A673 (cell line): ENCODE results near the gene RGS14. TPM values are rescaled to one million over a fixed set of nuclear protein-coding genes. Genes with fewer than 3 reads are reported as not detected.

Experiments used
- BruUV-seq: library from RNA; stranded (reverse); fragments of 400-500 nt; replicated peaks from 2 replicates; lab custom pipeline; 2021; lab: Mats Ljungman, UMichigan
- CTCF ChIA-PET: fragments of 300-600 bp; sonication (Branson Sonifier 250); formaldehyde crosslinking; loops from one replicate; lab custom pipeline; 2022; ENCODE audit warnings: antibody characterized with exemption; lab: Charles Lee
- POLR2A ChIA-PET: fragments of 300-600 bp; sonication (Branson Sonifier 250); formaldehyde crosslinking; loops from one replicate; lab custom pipeline; 2022; ENCODE audit warnings: antibody characterized with exemption; ENCODE audit not compliant: low non-redundant PET; lab: Charles Lee
- DNase-seq: peaks from one replicate; pipeline ENCODE4 v3.0.0-alpha.2; 2015; ENCODE audit warnings: low spot score
- H3K27ac ChIP-seq: fragments of 200-600 bp; sonication (generic); 2 replicates; pipeline ENCODE4 v1.5.1; 2016; ENCODE audit warnings: mixed run types, low read depth, mild to moderate bottlenecking, mixed read lengths, antibody characterized with exemption, low read length; ENCODE audit not compliant: poor library complexity, severe bottlenecking
- H3K27me3 ChIP-seq: fragments of 200-600 bp; sonication (generic); replicated peaks from 2 replicates; pipeline ENCODE4 v1.6.1; 2017; ENCODE audit warnings: mixed run types, low read depth, mild to moderate bottlenecking, mixed read lengths, antibody characterized with exemption, low read length; ENCODE audit not compliant: insufficient read depth, poor library complexity
- H3K36me3 ChIP-seq: fragments of 200-600 bp; sonication (generic); 2 replicates; pipeline ENCODE4 v1.6.1; 2016; ENCODE audit warnings: mixed run types, mild to moderate bottlenecking, mixed read lengths, antibody characterized with exemption, low read length; ENCODE audit not compliant: insufficient read depth, poor library complexity, severe bottlenecking
- H3K4me1 ChIP-seq: fragments of 200-600 bp; sonication (generic); 2 replicates; pipeline ENCODE4 v1.6.1; 2017; ENCODE audit warnings: mixed run types, mild to moderate bottlenecking, mixed read lengths, antibody characterized with exemption, low read length; ENCODE audit not compliant: insufficient read depth, poor library complexity, severe bottlenecking
- H3K4me3 ChIP-seq: fragments of 200-600 bp; sonication (generic); 2 replicates; pipeline ENCODE4 v1.5.1; 2016; ENCODE audit warnings: low read depth, mixed run types, mild to moderate bottlenecking, mixed read lengths, low read length; ENCODE audit not compliant: poor library complexity, severe bottlenecking
- H3K9me3 ChIP-seq: fragments of 200-600 bp; sonication (generic); 2 replicates; pipeline ENCODE4 v1.6.1; 2016; ENCODE audit warnings: mixed run types, low read depth, mild to moderate bottlenecking, mixed read lengths, antibody characterized with exemption, low read length; ENCODE audit not compliant: poor library complexity, severe bottlenecking
- CTCF ChIP-seq: fragments of 300-800, 200-600 bp; sonication (generic); conservative IDR thresholded peaks from 2 replicates; pipeline ENCODE4 v1.5.1; 2017; ENCODE audit warnings: low read depth, mild to moderate bottlenecking, antibody characterized with exemption, low read length, moderate library complexity, mixed read lengths
- EZH2 ChIP-seq: fragments of 200-600 bp; sonication (generic); IDR thresholded peaks from 2 replicates; pipeline ENCODE4 v1.6.1; 2017; ENCODE audit warnings: borderline replicate concordance, low read depth, mild to moderate bottlenecking, mixed read lengths, antibody characterized with exemption, low read length; ENCODE audit not compliant: poor library complexity, severe bottlenecking
- intact Hi-C: fragments of 100-400 bp; cut with micrococcal nuclease; formaldehyde crosslinking; loops from one replicate; pipeline ENCODE4 v1.10.0; 2022; ENCODE audit not compliant: unreplicated experiment
- total RNA-seq: library from RNA; stranded (reverse); gene quantifications from 2 replicates; pipeline ENCODE4 v1.2.3, GENCODE V29; 2021

The RGS14 gene
- total RNA-seq, 1 experiment from 2014 or later, result 3.1 TPM

- no peak for DNase-seq
- POLR2A ChIA-PET, result no interaction called here
- Histone ChIP-seq H3K36me3 (no peaks in the 10 kb centered on the region), H3K4me1 (peaks cover 8% of the 10 kb centered on the region), H3K9me3 (no peaks in the 10 kb centered on the region), H3K4me3 (no peak overlapping the region), H3K27me3 (no peaks in the 10 kb centered on the region), H3K27ac (no peak overlapping the region)
- BruUV-seq, result no TSS peak
- intact Hi-C loops, result no loop called here
- TF ChIP-seq CTCF (no peak), EZH2 (no peak)
- CTCF ChIA-PET, result no interaction called here
Measured at GRCh38 chr5:177353093-177353492, 4.6 kb upstream of the RGS14 start.

GRCh38 chr5:177354256-177354655, 3.5 kb upstream of the RGS14 start:
- no peak for DNase-seq
- no peaks in the 10 kb centered on the region for H3K9me3 ChIP-seq
- no peak overlapping the region for H3K4me3 ChIP-seq
- TF ChIP-seq EZH2 (no peak), CTCF (no peak)
- ChIA-PET POLR2A (no interaction called here), CTCF (no interaction called here)
- no TSS peak for BruUV-seq
- H3K27me3 ChIP-seq, result no peaks in the 10 kb centered on the region
- peaks cover 7% of the 10 kb centered on the region for H3K4me1 ChIP-seq
- no peaks in the 10 kb centered on the region for H3K36me3 ChIP-seq
- intact Hi-C loops, result no loop called here
- H3K27ac ChIP-seq, result no peak overlapping the region

- CTCF ChIA-PET, result no interaction called here
- no peaks in the 10 kb centered on the region for H3K36me3 ChIP-seq
- no peak for TF ChIP-seq EZH2
- H3K4me3 ChIP-seq, result no peak overlapping the region
- no peak for DNase-seq
- POLR2A ChIA-PET, result no interaction called here
- no peaks in the 10 kb centered on the region for H3K9me3 ChIP-seq
- peaks cover 4% of the 10 kb centered on the region for H3K4me1 ChIP-seq
- intact Hi-C loops, result no loop called here
- no peak overlapping the region for H3K27ac ChIP-seq
- no peaks in the 10 kb centered on the region for H3K27me3 ChIP-seq
- BruUV-seq, result no TSS peak
Measured at GRCh38 chr5:177354711-177355110, 3.0 kb upstream of the RGS14 start.
